Hepatocyte (in vitro differentiated cells): ENCODE measurements around the gene PTPRE. TPM values are rescaled to one million over a fixed set of nuclear protein-coding genes. Genes with fewer than 3 reads are reported as not detected.

Experiments
- DNase-seq: peaks from one replicate; pipeline ENCODE4 v3.0.0-alpha.2; 2016; ENCODE audit warnings: low spot score
- H2AFZ ChIP-seq: fragments of 200-600 bp; sonication (generic); 2 replicates; pipeline ENCODE4 v1.6.0; 2016; ENCODE audit warnings: antibody characterized with exemption, mild to moderate bottlenecking
- H3K27ac ChIP-seq: fragments of 200-600 bp; sonication (generic); 2 replicates; pipeline ENCODE4 v1.5.1; 2016; ENCODE audit warnings: mild to moderate bottlenecking
- H3K27me3 ChIP-seq: fragments of 200-600 bp; sonication (generic); 2 replicates; pipeline ENCODE4 v1.6.1; 2016
- H3K36me3 ChIP-seq: fragments of 200-600 bp; sonication (generic); replicated peaks from 2 replicates; pipeline ENCODE4 v1.5.1; 2016; ENCODE audit warnings: low read depth; ENCODE audit not compliant: insufficient read depth
- H3K4me1 ChIP-seq: fragments of 200-600 bp; sonication (generic); 2 replicates; pipeline ENCODE4 v1.5.1; 2016; ENCODE audit warnings: mild to moderate bottlenecking, moderate library complexity; ENCODE audit not compliant: insufficient read depth
- H3K4me2 ChIP-seq: fragments of 200-600 bp; sonication (generic); 2 replicates; pipeline ENCODE4 v1.6.0; 2016
- H3K4me3 ChIP-seq: fragments of 200-600 bp; sonication (generic); 2 replicates; pipeline ENCODE4 v1.5.1; 2016; ENCODE audit warnings: mild to moderate bottlenecking
- H3K79me2 ChIP-seq: fragments of 200-600 bp; sonication (generic); 2 replicates; pipeline ENCODE4 v1.6.0; 2017; ENCODE audit warnings: mild to moderate bottlenecking
- H3K9me2 ChIP-seq: fragments of 200-600 bp; sonication (generic); replicated peaks from 2 replicates; pipeline ENCODE4 v1.6.0; 2017; ENCODE audit warnings: mild to moderate bottlenecking; ENCODE audit not compliant: insufficient read depth
- H3K9me3 ChIP-seq: fragments of 200-600 bp; sonication (generic); 2 replicates; pipeline ENCODE4 v1.5.1; 2016; ENCODE audit warnings: low read depth, mild to moderate bottlenecking
- H4K20me1 ChIP-seq: fragments of 200-600 bp; sonication (generic); 2 replicates; pipeline ENCODE4 v1.6.0; 2016; ENCODE audit warnings: mild to moderate bottlenecking; ENCODE audit not compliant: insufficient read depth, poor library complexity, severe bottlenecking
- EZH2 ChIP-seq: fragments of 200-600 bp; sonication (generic); IDR thresholded peaks from 2 replicates; pipeline ENCODE4 v1.6.1; 2016; ENCODE audit warnings: antibody characterized with exemption, mild to moderate bottlenecking, borderline replicate concordance
- EZH2phosphoT487 ChIP-seq: fragments of 200-600 bp; sonication (generic); IDR thresholded peaks from one replicate; pipeline ENCODE4 v1.6.1; 2018; ENCODE audit warnings: antibody characterized with exemption, mild to moderate bottlenecking, low read depth, moderate library complexity; ENCODE audit not compliant: unreplicated experiment, severe bottlenecking
- WGBS: methylation state at CpG from one replicate; pipeline ENCODE4 v1.1.6; 2016; ENCODE audit warnings: low lambda C conversion rate; ENCODE audit errors: missing lambda C conversion rate; 5-methylcytosine and 5-hydroxymethylcytosine counted together
- polyA plus RNA-seq: library from polyadenylated mRNA; unstranded; fragments of >200 nt; fragmentation: Nextera tagmentation; extraction: Ambion mirVana; gene quantifications from 2 replicates; pipeline ENCODE4 v1.2.1, GENCODE V29; 2016
- total RNA-seq: library from RNA; depleted of rRNA; stranded (reverse); fragments of >200 nt; gene quantifications from 2 replicates; pipeline ENCODE4 v1.2.3, GENCODE V29; 2014
- TF ChIP-seq, protein P1 (sequence below): fragments of 200-600 bp; sonication (generic); IDR thresholded peaks from 2 replicates; pipeline ENCODE4 v1.5.1; 2016; ENCODE audit warnings: antibody characterized with exemption, mild to moderate bottlenecking; ENCODE audit not compliant: poor library complexity

Gene PTPRE
- total and polyA plus RNA-seq, 2 experiments from 2014 or later: 3.2 to 10.1 TPM

DNA sequence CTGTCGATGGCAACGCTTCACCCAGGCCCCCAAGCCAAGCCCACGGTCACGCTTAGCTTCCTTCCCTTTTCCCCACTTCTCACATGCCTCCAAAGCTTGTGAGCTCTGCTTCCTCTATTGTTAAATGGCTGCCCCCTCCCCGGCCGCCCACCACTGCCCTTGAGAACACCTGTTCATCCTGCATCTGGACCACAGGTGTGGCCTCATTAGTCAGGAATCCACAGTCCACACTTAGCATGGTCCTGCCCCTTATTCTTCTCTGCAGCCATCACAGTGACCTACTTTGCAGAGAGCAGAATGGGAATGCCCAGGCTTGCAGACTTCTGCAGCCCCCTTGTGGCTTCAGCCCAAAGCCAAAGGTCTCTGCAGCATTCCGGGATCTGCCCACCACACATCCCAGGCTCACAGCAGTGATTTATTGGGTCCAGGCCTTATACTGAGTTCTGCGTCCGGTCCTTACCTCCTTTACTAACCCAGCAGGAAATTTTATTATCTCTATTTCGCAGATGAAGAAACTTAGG lies 66.9 kb downstream of the PTPRE start:
- no peak overlapping the region for H3K4me2 ChIP-seq
- no peaks in the 10 kb centered on the region for H4K20me1 ChIP-seq
- 80% methylated on average over 10 of the region's 10 CpGs for WGBS
- no peaks in the 10 kb centered on the region for H3K79me2 ChIP-seq
- H3K9me3 ChIP-seq: no peaks in the 10 kb centered on the region
- no peak overlapping the region for H3K4me3 ChIP-seq
- DNase-seq: no peak
- TF ChIP-seq EZH2phosphoT487: no peak
- TF ChIP-seq, protein P1, sequence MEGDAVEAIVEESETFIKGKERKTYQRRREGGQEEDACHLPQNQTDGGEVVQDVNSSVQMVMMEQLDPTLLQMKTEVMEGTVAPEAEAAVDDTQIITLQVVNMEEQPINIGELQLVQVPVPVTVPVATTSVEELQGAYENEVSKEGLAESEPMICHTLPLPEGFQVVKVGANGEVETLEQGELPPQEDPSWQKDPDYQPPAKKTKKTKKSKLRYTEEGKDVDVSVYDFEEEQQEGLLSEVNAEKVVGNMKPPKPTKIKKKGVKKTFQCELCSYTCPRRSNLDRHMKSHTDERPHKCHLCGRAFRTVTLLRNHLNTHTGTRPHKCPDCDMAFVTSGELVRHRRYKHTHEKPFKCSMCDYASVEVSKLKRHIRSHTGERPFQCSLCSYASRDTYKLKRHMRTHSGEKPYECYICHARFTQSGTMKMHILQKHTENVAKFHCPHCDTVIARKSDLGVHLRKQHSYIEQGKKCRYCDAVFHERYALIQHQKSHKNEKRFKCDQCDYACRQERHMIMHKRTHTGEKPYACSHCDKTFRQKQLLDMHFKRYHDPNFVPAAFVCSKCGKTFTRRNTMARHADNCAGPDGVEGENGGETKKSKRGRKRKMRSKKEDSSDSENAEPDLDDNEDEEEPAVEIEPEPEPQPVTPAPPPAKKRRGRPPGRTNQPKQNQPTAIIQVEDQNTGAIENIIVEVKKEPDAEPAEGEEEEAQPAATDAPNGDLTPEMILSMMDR: peak; percentile 3
- no peak overlapping the region for H2AFZ ChIP-seq
- H3K27ac ChIP-seq: no peak overlapping the region
- no peaks in the 10 kb centered on the region for H3K27me3 ChIP-seq
- H3K4me1 ChIP-seq: no peaks in the 10 kb centered on the region
- no peaks in the 10 kb centered on the region for H3K36me3 ChIP-seq
- H3K9me2 ChIP-seq: no peaks in the 10 kb centered on the region

DNA sequence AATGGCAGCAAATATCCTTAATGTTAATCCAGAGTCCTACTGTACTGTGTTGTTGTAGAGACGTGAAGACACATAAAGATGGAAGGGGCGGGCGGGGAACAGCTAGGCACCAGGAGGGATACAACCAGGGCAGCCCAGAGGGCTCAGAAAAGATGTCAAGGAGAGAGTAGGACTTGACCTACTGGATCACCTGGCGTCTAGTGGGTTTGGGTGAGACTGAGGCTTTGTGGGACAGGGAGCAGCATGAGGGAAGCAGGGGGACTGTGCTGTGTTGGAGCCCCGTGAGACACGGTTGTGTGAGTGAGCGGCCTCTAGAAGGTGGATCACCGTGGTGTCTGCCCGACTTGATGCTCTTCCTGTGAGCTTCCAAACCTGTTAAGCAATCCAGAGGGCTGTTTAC lies 68.0 kb downstream of the PTPRE start:
- Histone ChIP-seq H3K9me2 (no peaks in the 10 kb centered on the region), H4K20me1 (no peaks in the 10 kb centered on the region), H3K9me3 (no peaks in the 10 kb centered on the region), H2AFZ (no peak overlapping the region), H3K4me2 (no peak overlapping the region), H3K27me3 (no peaks in the 10 kb centered on the region), H3K4me3 (no peak overlapping the region), H3K79me2 (no peaks in the 10 kb centered on the region), H3K27ac (no peak overlapping the region), H3K4me1 (no peaks in the 10 kb centered on the region), H3K36me3 (no peaks in the 10 kb centered on the region)
- no peak for DNase-seq
- TF ChIP-seq EZH2 (no peak), EZH2phosphoT487 (no peak)
- TF ChIP-seq, protein P1: no peak
- 91% methylated on average over 9 of the region's 9 CpGs for WGBS

DNA sequence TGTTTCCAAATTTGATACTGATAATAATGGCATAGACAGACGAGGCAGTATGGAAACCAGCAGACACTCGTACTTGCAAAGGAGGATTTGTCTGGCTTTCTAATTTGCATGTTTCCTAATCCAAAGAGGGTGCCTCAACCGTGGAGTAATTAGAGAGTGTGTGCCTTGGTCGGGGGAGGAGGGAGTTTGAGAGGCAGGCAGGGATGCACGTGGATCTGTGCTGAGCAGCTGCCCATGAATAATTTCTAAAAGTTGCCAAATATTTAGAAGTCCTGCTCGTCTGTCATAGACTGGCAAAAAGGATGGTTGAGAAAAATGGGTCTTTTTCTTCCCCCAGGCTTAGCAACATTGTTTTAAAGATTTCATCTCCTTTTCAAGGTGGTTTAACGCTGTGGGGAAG lies 69.4 kb downstream of the PTPRE start:
- no peaks in the 10 kb centered on the region for H3K9me2 ChIP-seq
- H3K36me3 ChIP-seq: no peaks in the 10 kb centered on the region
- TF ChIP-seq EZH2phosphoT487: no peak
- no peak for TF ChIP-seq EZH2
- TF ChIP-seq, protein P1: no peak
- H4K20me1 ChIP-seq: no peaks in the 10 kb centered on the region
- WGBS: 50% methylated on average over 7 of the region's 7 CpGs
- no peaks in the 10 kb centered on the region for H3K9me3 ChIP-seq
- H3K4me1 ChIP-seq: no peaks in the 10 kb centered on the region
- no peak overlapping the region for H3K4me3 ChIP-seq
- no peak overlapping the region for H2AFZ ChIP-seq
- H3K79me2 ChIP-seq: no peaks in the 10 kb centered on the region
- H3K4me2 ChIP-seq: no peak overlapping the region
- H3K27ac ChIP-seq: no peak overlapping the region
- no peaks in the 10 kb centered on the region for H3K27me3 ChIP-seq
- DNase-seq: no peak
